ENCODE results near the gene OSGEP.

OSGEP gene

DNA sequence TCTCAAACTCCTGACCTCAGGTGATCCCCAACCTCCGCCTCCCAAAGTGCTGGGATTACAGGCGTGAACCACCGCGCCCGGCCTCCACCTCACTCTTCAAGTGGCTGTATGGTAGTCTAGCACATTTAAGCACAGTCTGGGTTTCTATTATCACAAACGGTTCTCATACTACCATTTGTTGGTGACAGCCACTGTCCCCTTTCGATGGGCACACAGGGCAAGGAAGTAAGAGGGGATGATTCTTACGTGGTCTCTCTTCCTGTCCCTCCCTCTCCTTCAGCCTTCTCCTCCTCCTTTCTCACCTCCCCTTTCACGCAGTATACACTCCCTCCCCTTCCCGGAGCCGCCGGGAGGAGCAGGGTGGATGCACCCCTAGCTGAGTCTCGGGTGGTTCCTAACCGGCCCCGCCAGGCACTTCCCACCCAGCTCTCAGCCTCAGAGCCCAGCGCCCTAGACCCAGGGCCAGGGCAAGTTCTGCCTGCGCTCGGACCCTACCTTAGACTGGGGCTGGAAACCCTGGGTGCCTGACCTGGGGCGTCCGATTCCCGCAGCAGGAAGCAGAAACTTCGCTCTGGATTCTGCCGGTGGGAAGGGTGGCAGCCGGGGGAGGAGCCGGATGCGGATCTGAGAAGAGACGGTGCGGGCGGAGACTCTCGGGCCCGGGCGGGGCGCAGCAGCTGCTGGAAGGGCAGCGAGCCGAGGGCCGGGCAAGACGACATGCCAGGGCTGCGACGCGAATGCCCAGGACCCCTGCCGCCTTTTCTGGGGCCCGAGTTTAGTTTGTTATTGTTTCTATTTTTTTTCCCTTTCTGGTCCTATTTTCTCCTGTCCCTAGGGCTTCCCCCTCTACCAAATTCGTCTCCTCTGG lies 41.5 kb downstream of the OSGEP start, which contains the start of gene TEP1:
TSS of gene TEP1 (minus strand) at position 626 of the 868 bp plus-strand sequence. CDS start 5,062 bp downstream, outside the sequence.
- Mint-ChIP-seq H3K4me1 (peaks cover 49% of the 10 kb centered on the region), H3K4me3 (peak within 1 kb of the TSS; percentile 94), H3K36me3 (peaks cover 7% of the 10 kb centered on the region), H3K27me3 (no peaks in the 10 kb centered on the region), H3K9me3 (no peaks in the 10 kb centered on the region), H3K27ac (peak within 1 kb of the TSS; percentile 90)
- peak; percentile 85 for DNase-seq
- CTCF ChIA-PET: interaction anchor here (0.8 to 3.0 kb wide), 9 partner anchors 10 to 195 kb away, joined by 3 to 47 read pairs (median 6); partner anchors contain the start of genes APEX1 and OSGEP

DNA sequence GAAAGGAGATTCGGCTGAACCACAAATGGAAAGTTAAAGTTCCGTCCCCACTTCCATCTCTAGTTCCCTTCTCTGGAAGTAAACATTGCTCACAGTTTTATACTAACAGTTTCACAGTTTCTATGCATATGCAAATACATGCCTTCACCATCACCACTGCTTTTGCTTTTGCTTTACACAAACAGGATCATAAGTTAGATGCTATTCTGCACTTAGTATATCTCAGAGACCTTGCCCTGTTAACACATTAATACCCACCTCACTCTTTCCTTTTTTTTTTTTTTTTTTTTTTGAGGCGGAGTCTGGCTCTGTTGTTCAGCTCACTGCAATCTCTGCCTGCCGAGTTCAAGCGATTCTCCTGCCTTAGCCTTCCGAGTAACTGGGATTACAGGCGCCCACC lies 42.2 kb downstream of the OSGEP start:
- CTCF ChIA-PET: interaction anchor here (0.8 kb wide), 1 partner anchor 86 kb away, joined by 3 read pairs; no protein-coding TSS in a partner anchor
- H3K27ac Mint-ChIP-seq: peak overlapping the region; percentile 90
- DNase-seq: no peak
- H3K27me3 Mint-ChIP-seq: no peaks in the 10 kb centered on the region
- H3K9me3 Mint-ChIP-seq: no peaks in the 10 kb centered on the region
- H3K4me3 Mint-ChIP-seq: peak overlapping the region; percentile 94
- H3K36me3 Mint-ChIP-seq: peaks cover 13% of the 10 kb centered on the region
- H3K4me1 Mint-ChIP-seq: peaks cover 49% of the 10 kb centered on the region

DNA sequence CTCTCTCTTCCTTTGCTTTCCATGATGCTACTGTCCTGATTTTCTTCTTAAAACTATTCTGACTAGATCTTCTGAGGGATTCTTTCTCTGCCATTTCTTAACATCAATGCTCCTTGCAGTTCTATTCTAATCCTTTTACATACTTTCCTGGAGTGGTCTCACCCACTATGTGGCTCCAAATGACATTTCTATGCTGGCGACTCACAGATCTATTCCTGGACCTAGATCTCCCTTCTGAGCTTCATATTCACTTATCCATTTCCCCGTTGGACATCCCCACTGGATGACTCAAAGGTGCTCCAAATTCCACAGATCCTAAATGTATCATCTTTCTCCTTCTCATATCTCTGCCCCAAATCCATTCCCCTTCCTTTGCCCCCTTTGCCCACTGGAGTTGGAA lies 45.4 kb downstream of the OSGEP start:
- CTCF ChIA-PET: no interaction called here
- H3K27me3 Mint-ChIP-seq: no peaks in the 10 kb centered on the region
- H3K4me3 Mint-ChIP-seq: no peak overlapping the region
- no peak for DNase-seq
- no peak overlapping the region for H3K27ac Mint-ChIP-seq
- H3K9me3 Mint-ChIP-seq: no peaks in the 10 kb centered on the region
- H3K36me3 Mint-ChIP-seq: peaks cover 40% of the 10 kb centered on the region
- H3K4me1 Mint-ChIP-seq: peaks cover 45% of the 10 kb centered on the region

DNA sequence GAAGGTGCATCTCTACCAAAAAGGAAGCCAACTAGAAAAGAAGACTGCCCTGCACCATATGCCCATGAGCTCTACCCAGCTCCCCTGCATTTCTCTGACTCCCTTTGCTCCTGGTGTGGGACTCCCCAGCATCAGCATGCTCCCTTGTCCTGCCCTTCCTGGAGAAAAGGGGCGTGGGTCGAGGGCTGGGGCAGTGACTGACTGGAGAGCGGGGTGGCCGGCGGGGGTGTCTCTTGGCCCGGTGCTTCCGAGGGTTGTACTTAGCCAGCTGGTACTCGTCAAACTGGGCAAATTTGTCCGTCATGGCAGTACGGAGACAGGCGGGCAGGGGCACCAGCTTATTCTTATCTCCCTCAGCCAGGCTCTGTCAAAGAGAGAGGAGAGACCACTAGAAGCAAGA lies 51.1 kb downstream of the OSGEP start:
- DNase-seq: no peak
- Mint-ChIP-seq H3K27me3 (no peaks in the 10 kb centered on the region), H3K9me3 (no peaks in the 10 kb centered on the region), H3K27ac (no peak overlapping the region), H3K4me3 (no peak overlapping the region), H3K36me3 (peaks cover 71% of the 10 kb centered on the region), H3K4me1 (peaks cover 33% of the 10 kb centered on the region)
- CTCF ChIA-PET: interaction anchor here (1.3 to 2.9 kb wide), 2 partner anchors 12 to 77 kb away, joined by 3 to 18 read pairs; no protein-coding TSS in a partner anchor

DNA sequence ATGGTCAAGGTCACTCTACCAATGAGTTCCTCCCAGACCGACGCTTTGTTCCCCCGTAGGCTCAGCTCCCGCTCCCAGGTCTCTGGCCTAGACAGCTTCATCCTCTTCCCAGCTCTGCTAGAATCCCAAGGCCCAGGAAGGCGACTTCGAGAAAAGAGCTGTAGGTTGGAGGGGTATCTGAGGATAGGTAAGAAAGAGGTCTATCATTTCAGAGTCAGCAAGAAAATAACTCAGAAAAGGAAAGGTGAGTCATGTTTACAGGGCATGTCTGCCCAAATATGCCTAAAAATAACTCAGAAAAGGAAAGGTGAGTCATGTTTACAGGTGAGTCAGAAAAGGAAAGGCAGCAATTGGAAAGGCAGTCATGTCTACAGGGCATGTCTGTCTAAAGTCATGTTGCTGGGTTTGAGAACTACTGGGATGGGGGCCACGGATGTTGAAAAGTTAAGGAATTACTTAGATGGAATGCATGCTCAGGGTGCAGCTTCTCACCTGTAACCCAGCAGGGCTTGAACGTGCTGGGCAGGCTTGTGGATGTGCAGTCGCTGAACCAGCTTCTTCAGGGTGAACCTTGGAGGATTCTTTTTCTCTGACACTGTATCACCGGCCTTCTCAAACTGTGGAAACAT lies 53.5 kb downstream of the OSGEP start:
- CTCF ChIA-PET: interaction anchor here (1.4 to 2.3 kb wide), 4 partner anchors 13 to 208 kb away, joined by 3 to 7 read pairs (median 5); partner anchors contain the start of gene TEP1
- H3K4me3 Mint-ChIP-seq: peak overlapping the region; percentile 25
- peaks cover 26% of the 10 kb centered on the region for H3K4me1 Mint-ChIP-seq
- no peak for DNase-seq
- H3K27ac Mint-ChIP-seq: peak overlapping the region; percentile 81
- H3K27me3 Mint-ChIP-seq: no peaks in the 10 kb centered on the region
- peaks cover 58% of the 10 kb centered on the region for H3K36me3 Mint-ChIP-seq
- no peaks in the 10 kb centered on the region for H3K9me3 Mint-ChIP-seq

DNA sequence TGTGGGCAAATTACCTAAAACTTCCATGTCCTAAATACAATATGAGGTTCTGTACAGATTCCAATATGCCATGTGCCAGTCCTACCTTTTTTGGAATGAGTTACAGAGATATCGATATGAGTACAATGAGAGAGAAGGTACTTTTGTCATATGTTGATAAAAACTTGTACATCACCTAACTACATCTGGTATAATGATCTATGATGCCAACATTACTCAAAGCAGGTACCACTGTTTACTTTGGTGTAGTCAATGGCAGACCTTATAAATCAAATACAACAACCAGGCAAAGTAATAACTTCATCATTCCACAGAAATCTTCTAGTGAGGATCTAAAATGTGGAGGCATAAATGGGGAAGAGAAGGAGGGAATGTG lies 54.0 kb downstream of the OSGEP start:
- peak overlapping the region; percentile 25 for H3K4me3 Mint-ChIP-seq
- peaks cover 25% of the 10 kb centered on the region for H3K4me1 Mint-ChIP-seq
- H3K9me3 Mint-ChIP-seq: no peaks in the 10 kb centered on the region
- DNase-seq: no peak
- peak overlapping the region; percentile 81 for H3K27ac Mint-ChIP-seq
- peaks cover 60% of the 10 kb centered on the region for H3K36me3 Mint-ChIP-seq
- H3K27me3 Mint-ChIP-seq: no peaks in the 10 kb centered on the region
- CTCF ChIA-PET: interaction anchor here (1.4 to 2.3 kb wide), 3 partner anchors 13 to 208 kb away, joined by 3 to 7 read pairs (median 5); partner anchors contain the start of gene TEP1

DNA sequence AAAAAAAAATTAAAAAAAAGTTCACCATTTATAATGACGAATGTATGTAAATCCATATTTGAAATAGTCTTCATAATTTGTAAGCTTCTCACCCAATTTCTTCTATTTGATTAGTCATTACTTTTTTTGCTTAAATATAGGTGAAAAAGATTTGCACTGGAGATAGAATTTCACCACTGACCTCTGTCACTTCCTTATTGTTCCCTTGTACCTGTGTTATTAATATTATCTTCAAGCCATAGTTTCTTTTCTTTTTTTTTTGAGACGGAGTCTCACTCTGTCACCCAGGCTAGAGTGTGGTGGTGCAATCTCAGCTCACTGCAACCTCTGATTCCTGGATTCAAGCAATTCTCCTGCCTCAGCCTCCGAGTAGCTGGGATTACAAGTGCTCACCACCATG lies 57.1 kb downstream of the OSGEP start:
- Mint-ChIP-seq H3K9me3 (no peaks in the 10 kb centered on the region), H3K36me3 (peaks cover 42% of the 10 kb centered on the region), H3K4me3 (no peak overlapping the region), H3K27ac (no peak overlapping the region), H3K27me3 (no peaks in the 10 kb centered on the region), H3K4me1 (peaks cover 16% of the 10 kb centered on the region)
- CTCF ChIA-PET: interaction anchor here (0.7 to 1.3 kb wide), 2 partner anchors 294 to 573 kb away, joined by 3 read pairs; no protein-coding TSS in a partner anchor
- no peak for DNase-seq

All from activated naive CD4-positive, alpha-beta T cell treated with anti-CD3 and anti-CD28 coated beads, Interleukin-2, amount 10 ng/mL, durations not matched to agents 7 days and 5 days (primary cell).